ENCODE measurements around the gene TPSD1. TPM values are rescaled to one million over a fixed set of nuclear protein-coding genes. Genes with fewer than 3 reads are reported as not detected.

Gene TPSD1
- total and polyA plus RNA-seq, 9 of the 15 experiments (the other 6 are each of a cell fraction or from before 2014, with no cell fraction given), result not detected

GRCh38 chr16:1297018-1297696 lies 41.3 kb downstream of the TPSD1 start (continued):
- TF ChIP-seq TOE1 (IDR thresholded peaks at IDR 0.05; ENCODE audit: borderline replicate concordance) (peak; percentile 95), TOE1 (CRISPR knock-in tag; IDR thresholded peaks at IDR 0.05; ENCODE audit: borderline replicate concordance, low read depth) (no peak), NBN (IDR thresholded peaks at IDR 0.05; ENCODE audit: low read depth) (peak; percentile 59; the same call in 1 of the 2 replicates), NEUROD1 (IDR thresholded peaks at IDR 0.05; ENCODE audit: borderline replicate concordance, low read depth, low read length, partially characterized antibody) (peak; percentile 48), VEZF1 (CRISPR knock-in tag; IDR thresholded peaks at IDR 0.05) (peak; percentile 51), CREB5 (CRISPR knock-in tag; IDR thresholded peaks at IDR 0.05) (no peak), SMARCA4 (IDR thresholded peaks at IDR 0.05) (peak; percentile 92), CXXC5 (CRISPR knock-in tag; IDR thresholded peaks at IDR 0.05) (peak; percentile 38; the same call in 1 of the 2 replicates), ZNF639 (CRISPR knock-in tag; conservative IDR thresholded peaks at IDR 0.05 in 1 of 2, IDR thresholded peaks at IDR 0.05 in 1 of 2) (peak in 1 of 2 experiments; percentile 50; a peak in 1 of 4 replicates), RAD51 (IDR thresholded peaks at IDR 0.05; ENCODE audit: borderline replicate concordance, low read depth) (peak; percentile 57), KDM1A (IDR thresholded peaks at IDR 0.05) (peak in 1 of 2 experiments; percentile 23; a peak in 1 of 4 replicates), FOXM1 (IDR thresholded peaks at IDR 0.05; ENCODE audit: low read depth) (0 out of 2 replicates have a peak, but pooled peaks have one; percentile 80), FOXM1 (CRISPR knock-in tag; IDR thresholded peaks at IDR 0.05; ENCODE audit: low read depth) (no peak), FOXJ2 (tag; IDR thresholded peaks at IDR 0.05) (peak; percentile 74), ZNF830 (CRISPR knock-in tag; IDR thresholded peaks at IDR 0.05) (0 out of 2 replicates have a peak, but pooled peaks have one; percentile 28), CBFA2T2 (conservative IDR thresholded peaks at IDR 0.05) (peak; percentile 57; the same call in 1 of the 2 replicates), FOXA3 (CRISPR knock-in tag; conservative IDR thresholded peaks at IDR 0.05 in 1 of 2, IDR thresholded peaks at IDR 0.05 in 1 of 2) (peak in 1 of 2 experiments; percentile 40; a peak in 1 of 4 replicates), ZNF592 (IDR thresholded peaks at IDR 0.05) (peak; percentile 64; the same call in 1 of the 2 replicates)
